NT2/D1 (cell line): ENCODE measurements around the gene KCNH6.

Source experiments
- YY1 ChIP-seq: IDR thresholded peaks from 2 replicates; pipeline ENCODE4 v1.6.1; 2011; ENCODE audit not compliant: insufficient read length, insufficient read depth
- ZNF274 ChIP-seq: IDR thresholded peaks from 2 replicates; pipeline ENCODE4 v1.6.1; 2011; ENCODE audit warnings: mild to moderate bottlenecking, low read depth, low read length

- TF ChIP-seq ZNF274 (no peak), YY1 (no peak)
These were observed 32.2 kb upstream of the KCNH6 start for GRCh38 chr17:63490858-63491400.
